HCT116 (cell line): ENCODE data around the gene TEKT2. TPM values are rescaled to one million over a fixed set of nuclear protein-coding genes. Genes with fewer than 3 reads are reported as not detected.

ENCODE experiments used
- total RNA-seq: library from RNA; stranded (reverse); gene quantifications from one replicate; pipeline ENCODE4 v1.2.1, GENCODE V29; 2021; ENCODE audit not compliant: unreplicated experiment

The TEKT2 gene
- total RNA-seq, 1 experiment from 2014 or later = not detected

Other genes with a start within 250 kb of the TEKT2 start
- 36.2 TPM for gene AGO1, start 200.9 kb upstream of the TEKT2 start, total RNA-seq
- 26.9 TPM for gene AGO3, start 153.0 kb upstream of the TEKT2 start, total RNA-seq
- 28.2 TPM for gene ADPRS, start 4.8 kb downstream of the TEKT2 start, total RNA-seq
- 0.05 TPM for gene COL8A2, start 41.1 kb downstream of the TEKT2 start, total RNA-seq
- gene TRAPPC3, start 65.4 kb downstream of the TEKT2 start, total RNA-seq = 64.6 TPM
- gene MAP7D1, start 72.1 kb downstream of the TEKT2 start, total RNA-seq = 71.8 TPM
- 144 TPM for gene THRAP3, start 140.3 kb downstream of the TEKT2 start, total RNA-seq
- 9.3 TPM for gene SH3D21, start 222.3 kb downstream of the TEKT2 start, total RNA-seq
- gene EVA1B, start 239.6 kb downstream of the TEKT2 start, total RNA-seq = 25.1 TPM